Astrocyte (in vitro differentiated cells and primary cell): ENCODE results near the gene NTN4. TPM values are rescaled to one million over a fixed set of nuclear protein-coding genes. Genes with fewer than 3 reads are reported as not detected.

Experiments used
- DNase-seq: peaks from one replicate; pipeline ENCODE4 v3.0.0-alpha.2; 2010; ENCODE audit warnings: low read depth
- FAIRE-seq: peaks from 2 replicates; lab custom pipeline; 2011; peaks lifted over from hg19 to GRCh38; lab: Jason Lieb, UNC
- H2AFZ ChIP-seq: 2 replicates; pipeline ENCODE4 v1.6.0; 2012; ENCODE audit warnings: low read depth, low read length, inconsistent platforms
- H3K27ac ChIP-seq: 2 replicates; pipeline ENCODE4 v1.5.1; 2011; ENCODE audit warnings: low read depth, low read length, inconsistent platforms
- H3K27me3 ChIP-seq: 2 replicates; pipeline ENCODE4 v1.6.0; 2011; ENCODE audit warnings: low read length, inconsistent platforms; ENCODE audit not compliant: insufficient read depth
- H3K36me3 ChIP-seq: 2 replicates; pipeline ENCODE4 v1.5.1; 2011; ENCODE audit warnings: low read length, inconsistent platforms; ENCODE audit not compliant: insufficient read depth
- H3K4me1 ChIP-seq: 2 replicates; pipeline ENCODE4 v1.5.1; 2011; ENCODE audit warnings: low read length, inconsistent platforms; ENCODE audit not compliant: insufficient read depth
- H3K4me2 ChIP-seq: 2 replicates; pipeline ENCODE4 v1.6.0; 2012; ENCODE audit warnings: low read length, inconsistent platforms
- H3K4me3 ChIP-seq: 2 replicates; pipeline ENCODE4 v1.5.1; 2011; ENCODE audit warnings: low read depth, mild to moderate bottlenecking, low read length, inconsistent platforms; ENCODE audit not compliant: insufficient read depth
- H3K79me2 ChIP-seq: 2 replicates; pipeline ENCODE4 v1.6.0; 2012; ENCODE audit warnings: mild to moderate bottlenecking, low read length, inconsistent platforms; ENCODE audit not compliant: insufficient read depth
- H3K9ac ChIP-seq: 2 replicates; pipeline ENCODE4 v1.6.0; 2012; ENCODE audit warnings: mild to moderate bottlenecking, low read length, inconsistent platforms
- H3K9me3 ChIP-seq: 2 replicates; pipeline ENCODE4 v1.5.1; 2012; ENCODE audit warnings: low read depth, mild to moderate bottlenecking, low read length, inconsistent platforms; ENCODE audit not compliant: insufficient read depth
- H4K20me1 ChIP-seq: 2 replicates; pipeline ENCODE4 v1.6.0; 2012; ENCODE audit warnings: low read length, inconsistent platforms; ENCODE audit not compliant: insufficient read depth
- H3K27ac Mint-ChIP-seq: one replicate; pipeline ENCODE4 v1.8.0; 2021; ENCODE audit warnings: mild to moderate bottlenecking, mixed read lengths; ENCODE audit not compliant: unreplicated experiment
- H3K27me3 Mint-ChIP-seq: one replicate; pipeline ENCODE4 v1.8.0; 2021; ENCODE audit warnings: low read depth, mixed read lengths; ENCODE audit not compliant: unreplicated experiment
- H3K36me3 Mint-ChIP-seq: one replicate; pipeline ENCODE4 v1.8.0; 2021; ENCODE audit warnings: low read depth, mixed read lengths; ENCODE audit not compliant: unreplicated experiment
- H3K4me1 Mint-ChIP-seq: one replicate; pipeline ENCODE4 v1.8.0; 2021; ENCODE audit warnings: low read depth, mixed read lengths; ENCODE audit not compliant: unreplicated experiment
- H3K4me3 Mint-ChIP-seq: one replicate; pipeline ENCODE4 v1.8.0; 2021; ENCODE audit warnings: mild to moderate bottlenecking, moderate library complexity, mixed read lengths; ENCODE audit not compliant: unreplicated experiment
- H3K9me3 Mint-ChIP-seq: one replicate; pipeline ENCODE4 v1.8.0; 2021; ENCODE audit warnings: mild to moderate bottlenecking, mixed read lengths; ENCODE audit not compliant: unreplicated experiment
- CTCF ChIP-seq: IDR thresholded peaks from 2 replicates; pipeline ENCODE4 v1.5.1; 2011; ENCODE audit warnings: low read depth, mild to moderate bottlenecking, inconsistent platforms, low read length, moderate library complexity; ENCODE audit not compliant: insufficient read depth
- EZH2 ChIP-seq: IDR thresholded peaks from 2 replicates; pipeline ENCODE4 v1.6.1; 2012; ENCODE audit warnings: mild to moderate bottlenecking, low read length, inconsistent platforms; ENCODE audit not compliant: insufficient read depth
- total RNA-seq: library from RNA; stranded (reverse); gene quantifications from 2 replicates; pipeline ENCODE4 v1.2.1, GENCODE V29; 2021

The NTN4 gene
- total RNA-seq, 1 donor from 2014 or later, result 28.9 TPM

- TF ChIP-seq EZH2, result no peak
- TF ChIP-seq CTCF, result no peak
- Histone ChIP-seq H3K9ac (no peak overlapping the region), H4K20me1 (no peaks in the 10 kb centered on the region), H3K79me2 (no peaks in the 10 kb centered on the region), H3K27me3 (no peaks in the 10 kb centered on the region), H2AFZ (no peak overlapping the region), H3K4me2 (no peak overlapping the region), H3K4me1 (peaks cover 18% of the 10 kb centered on the region), H3K27ac (no peak overlapping the region), H3K4me3 (no peak overlapping the region), H3K36me3 (no peaks in the 10 kb centered on the region), H3K9me3 (no peaks in the 10 kb centered on the region)
- DNase-seq, result no peak
- FAIRE-seq, result no peak
- H3K36me3 Mint-ChIP-seq, result no peaks in the 10 kb centered on the region
- peaks cover 7% of the 10 kb centered on the region for H3K9me3 Mint-ChIP-seq
- peaks cover 10% of the 10 kb centered on the region for H3K27me3 Mint-ChIP-seq
- H3K4me1 Mint-ChIP-seq, result peaks cover 7% of the 10 kb centered on the region
- H3K4me3 Mint-ChIP-seq, result no peak overlapping the region
- H3K27ac Mint-ChIP-seq, result no peak overlapping the region
These were observed 148.0 kb downstream of the NTN4 start for GRCh38 chr12:95642583-95642982.

- H3K4me3 Mint-ChIP-seq, result no peak overlapping the region
- no peak overlapping the region for H2AFZ ChIP-seq
- DNase-seq (no peak), FAIRE-seq (no peak)
- H3K79me2 ChIP-seq, result no peaks in the 10 kb centered on the region
- no peaks in the 10 kb centered on the region for H3K4me1 Mint-ChIP-seq
- no peak overlapping the region for H3K27ac ChIP-seq
- H3K36me3 ChIP-seq, result no peaks in the 10 kb centered on the region
- peaks cover 7% of the 10 kb centered on the region for H3K4me1 ChIP-seq
- TF ChIP-seq EZH2 (no peak), CTCF (no peak)
- no peak overlapping the region for H3K4me3 ChIP-seq
- no peaks in the 10 kb centered on the region for H3K9me3 ChIP-seq
- H3K36me3 Mint-ChIP-seq, result no peaks in the 10 kb centered on the region
- H3K9ac ChIP-seq, result no peak overlapping the region
- H3K27me3 Mint-ChIP-seq, result peaks cover 10% of the 10 kb centered on the region
- no peaks in the 10 kb centered on the region for H4K20me1 ChIP-seq
- no peaks in the 10 kb centered on the region for H3K27me3 ChIP-seq
- no peak overlapping the region for H3K27ac Mint-ChIP-seq
- H3K4me2 ChIP-seq, result no peak overlapping the region
- H3K9me3 Mint-ChIP-seq, result peaks cover 7% of the 10 kb centered on the region
These were observed 149.1 kb downstream of the NTN4 start for GRCh38 chr12:95641299-95641952.

GRCh38 chr12:95640516-95640915, 150.0 kb downstream of the NTN4 start:
- Histone ChIP-seq H3K27ac (no peak overlapping the region), H3K36me3 (no peaks in the 10 kb centered on the region), H2AFZ (no peak overlapping the region), H3K79me2 (no peaks in the 10 kb centered on the region), H3K27me3 (no peaks in the 10 kb centered on the region), H4K20me1 (no peaks in the 10 kb centered on the region), H3K9me3 (no peaks in the 10 kb centered on the region), H3K9ac (no peak overlapping the region), H3K4me1 (peaks cover 7% of the 10 kb centered on the region), H3K4me2 (no peak overlapping the region), H3K4me3 (no peak overlapping the region)
- Mint-ChIP-seq H3K9me3 (peaks cover 7% of the 10 kb centered on the region), H3K27me3 (peaks cover 10% of the 10 kb centered on the region), H3K4me1 (no peaks in the 10 kb centered on the region), H3K36me3 (no peaks in the 10 kb centered on the region), H3K4me3 (no peak overlapping the region), H3K27ac (no peak overlapping the region)
- no peak for DNase-seq
- no peak for TF ChIP-seq CTCF
- no peak for TF ChIP-seq EZH2
- FAIRE-seq, result no peak
